Astrocyte of the hippocampus (primary cell): Measurements from ENCODE around the gene CYP1A2.

Source experiments
- DNase-seq: peaks from one replicate; pipeline ENCODE4 v3.0.0; 2011; ENCODE audit warnings: low read depth, low spot score

CYP1A2 gene

DNA sequence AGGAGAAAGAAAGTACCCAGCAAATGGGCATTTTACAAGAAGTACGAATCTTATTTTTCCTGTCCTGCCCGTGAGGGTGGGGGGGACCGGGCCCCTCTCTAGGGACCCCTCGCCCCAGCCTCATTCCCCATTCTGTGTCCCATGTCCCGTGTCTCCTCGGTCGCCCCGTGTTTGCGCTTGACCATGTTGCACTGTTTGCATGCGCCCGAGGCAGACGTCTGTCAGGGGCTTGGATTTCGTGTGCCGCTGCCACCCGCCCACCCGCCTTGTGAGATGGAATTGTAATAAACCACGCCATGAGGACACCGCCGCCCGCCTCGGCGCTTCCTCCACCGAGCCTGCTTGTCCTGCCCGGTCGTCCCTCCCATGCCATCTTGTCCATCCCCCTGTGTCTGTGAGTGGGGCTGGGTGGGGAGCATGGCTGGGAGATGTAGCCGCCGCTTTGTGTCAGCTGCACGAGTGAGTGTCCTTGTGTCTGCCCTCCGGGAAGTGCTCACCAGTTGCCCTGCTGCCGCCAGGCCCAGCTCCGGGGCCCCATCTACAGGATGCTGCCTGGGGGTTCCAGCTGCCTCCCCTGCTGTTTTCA, 54.3 kb downstream of the CYP1A2 start:
- DNase-seq = no peak

DNA sequence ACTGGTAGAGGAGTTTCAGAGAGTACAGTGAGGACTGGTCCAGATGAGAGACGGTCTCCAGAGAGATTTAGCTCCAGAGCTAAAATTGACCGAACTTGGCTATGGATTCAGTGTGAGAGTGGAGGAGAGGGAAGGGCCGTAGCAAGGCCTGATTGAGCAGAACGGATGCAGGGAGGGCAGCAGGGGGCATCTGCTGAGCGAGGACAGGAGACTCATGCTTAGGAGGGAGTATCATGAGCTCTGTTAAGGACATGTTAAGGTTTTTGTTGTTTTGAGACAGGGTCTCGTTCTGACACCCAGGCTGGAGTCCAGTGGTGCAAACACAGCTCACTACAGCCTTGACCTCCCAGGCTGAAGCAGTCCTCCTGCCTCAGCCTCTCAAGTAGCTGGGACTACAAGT, 56.3 kb downstream of the CYP1A2 start:
- DNase-seq = no peak
